DMS153 (cell line): ENCODE results near the gene GET3.
"Not testable (repeated sequence)": the region's sequence is repeated elsewhere in the genome, so short reads cannot be mapped to it uniquely, and the experiment has no call there.

ENCODE experiments used
- DNase-seq: peaks from one replicate; lab custom pipeline; 2025; lab: John Stamatoyannopoulos, UW

GET3 gene

DNA sequence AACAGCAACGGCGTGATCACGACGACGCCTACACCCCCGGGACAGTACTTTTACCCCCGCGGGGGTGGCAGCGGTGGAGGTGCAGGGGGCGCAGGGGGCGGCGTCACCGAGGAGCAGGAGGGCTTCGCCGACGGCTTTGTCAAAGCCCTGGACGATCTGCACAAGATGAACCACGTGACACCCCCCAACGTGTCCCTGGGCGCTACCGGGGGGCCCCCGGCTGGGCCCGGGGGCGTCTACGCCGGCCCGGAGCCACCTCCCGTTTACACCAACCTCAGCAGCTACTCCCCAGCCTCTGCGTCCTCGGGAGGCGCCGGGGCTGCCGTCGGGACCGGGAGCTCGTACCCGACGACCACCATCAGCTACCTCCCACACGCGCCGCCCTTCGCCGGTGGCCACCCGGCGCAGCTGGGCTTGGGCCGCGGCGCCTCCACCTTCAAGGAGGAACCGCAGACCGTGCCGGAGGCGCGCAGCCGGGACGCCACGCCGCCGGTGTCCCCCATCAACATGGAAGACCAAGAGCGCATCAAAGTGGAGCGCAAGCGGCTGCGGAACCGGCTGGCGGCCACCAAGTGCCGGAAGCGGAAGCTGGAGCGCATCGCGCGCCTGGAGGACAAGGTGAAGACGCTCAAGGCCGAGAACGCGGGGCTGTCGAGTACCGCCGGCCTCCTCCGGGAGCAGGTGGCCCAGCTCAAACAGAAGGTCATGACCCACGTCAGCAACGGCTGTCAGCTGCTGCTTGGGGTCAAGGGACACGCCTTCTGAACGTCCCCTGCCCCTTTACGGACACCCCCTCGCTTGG, 55.0 kb downstream of the GET3 start:
- peak; percentile 61 for DNase-seq

DNA sequence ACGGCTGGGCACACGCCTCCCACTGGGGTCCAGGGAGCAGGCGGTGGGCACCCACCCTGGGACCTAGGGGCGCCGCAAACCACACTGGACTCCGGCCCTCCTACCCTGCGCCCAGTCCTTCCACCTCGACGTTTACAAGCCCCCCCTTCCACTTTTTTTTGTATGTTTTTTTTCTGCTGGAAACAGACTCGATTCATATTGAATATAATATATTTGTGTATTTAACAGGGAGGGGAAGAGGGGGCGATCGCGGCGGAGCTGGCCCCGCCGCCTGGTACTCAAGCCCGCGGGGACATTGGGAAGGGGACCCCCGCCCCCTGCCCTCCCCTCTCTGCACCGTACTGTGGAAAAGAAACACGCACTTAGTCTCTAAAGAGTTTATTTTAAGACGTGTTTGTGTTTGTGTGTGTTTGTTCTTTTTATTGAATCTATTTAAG, 55.6 kb downstream of the GET3 start:
- DNase-seq, result no peak

DNA sequence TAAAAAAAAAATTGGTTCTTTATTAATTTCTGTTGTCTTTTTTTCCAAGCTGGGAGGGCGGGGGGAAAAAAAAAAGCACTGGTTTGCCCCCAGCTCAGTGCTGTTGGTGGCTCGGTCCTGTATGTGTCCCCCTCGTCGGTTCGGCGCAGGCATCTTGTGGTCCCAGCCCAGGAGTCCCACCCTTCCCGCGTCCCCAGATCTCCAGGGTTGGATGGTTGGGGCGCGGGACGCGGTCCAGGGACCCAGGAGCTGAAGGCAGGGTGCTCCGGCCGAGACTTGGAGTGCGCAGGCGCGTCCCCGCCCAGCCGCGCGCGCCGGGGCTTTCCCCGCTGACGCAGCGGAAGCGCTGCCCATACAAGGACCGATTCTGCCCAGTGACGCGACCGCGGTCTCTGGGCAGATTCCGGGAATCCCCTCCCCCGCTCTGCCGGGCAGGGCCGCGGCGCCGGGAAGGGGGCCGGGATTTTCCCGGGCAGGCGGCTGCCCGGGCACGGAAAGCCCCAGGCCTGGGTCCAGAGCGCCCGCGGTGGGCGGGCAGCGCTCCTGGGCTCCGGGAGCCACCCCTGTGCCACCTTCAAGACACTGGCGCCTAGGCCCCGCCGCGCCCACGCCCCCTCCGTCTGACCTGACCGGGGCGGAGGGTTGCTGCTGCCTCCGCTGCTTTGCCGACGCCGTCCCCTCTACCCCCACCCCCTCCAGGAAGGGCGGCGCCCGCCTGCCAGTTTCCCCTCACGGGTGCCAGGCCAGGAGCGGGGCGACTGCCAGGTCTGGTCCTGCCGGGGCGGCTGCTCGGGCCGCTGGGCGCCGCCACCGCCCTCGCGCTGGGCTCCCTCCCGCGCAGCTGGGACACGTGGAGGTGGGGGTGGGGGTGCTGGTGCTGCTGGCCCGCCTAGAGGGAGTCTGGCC, 56.2 kb downstream of the GET3 start:
- DNase-seq, result peak; percentile 87

DNA sequence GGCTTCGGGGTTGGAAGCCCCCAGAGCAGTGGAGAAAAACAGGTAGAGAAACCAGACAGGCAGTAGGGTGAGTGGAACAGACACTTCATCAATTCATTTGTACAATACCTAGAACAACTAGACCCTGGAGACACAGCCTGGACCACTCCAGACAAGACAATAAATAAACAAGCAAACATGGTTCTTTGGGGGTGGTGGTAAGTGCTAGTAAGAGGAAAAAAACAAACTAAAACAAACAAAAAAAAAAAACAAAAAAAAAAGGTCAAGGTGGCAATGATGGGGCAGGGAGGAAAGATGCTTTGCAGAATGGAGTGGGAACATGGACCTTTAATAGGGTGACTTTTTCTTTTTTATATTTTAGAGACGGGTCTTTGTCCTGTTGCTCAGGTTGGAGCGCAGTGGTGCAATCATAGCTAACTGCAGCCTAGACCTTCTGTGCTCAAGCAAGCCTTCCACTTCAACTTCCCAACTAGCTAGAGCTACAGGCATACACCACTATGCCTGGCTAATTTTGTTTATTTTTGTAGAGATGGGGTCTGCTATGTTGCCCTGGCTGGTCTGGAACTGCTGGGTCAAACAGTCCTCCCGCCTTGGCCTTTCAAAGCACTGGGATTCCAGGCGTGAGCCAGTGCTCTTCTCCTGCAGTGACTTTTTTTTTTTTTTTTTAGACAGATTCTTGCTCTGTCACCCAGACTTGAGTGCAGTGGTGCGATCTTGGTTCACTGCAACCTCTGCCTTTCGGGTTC, 57.1 kb downstream of the GET3 start:
- no peak for DNase-seq

DNA sequence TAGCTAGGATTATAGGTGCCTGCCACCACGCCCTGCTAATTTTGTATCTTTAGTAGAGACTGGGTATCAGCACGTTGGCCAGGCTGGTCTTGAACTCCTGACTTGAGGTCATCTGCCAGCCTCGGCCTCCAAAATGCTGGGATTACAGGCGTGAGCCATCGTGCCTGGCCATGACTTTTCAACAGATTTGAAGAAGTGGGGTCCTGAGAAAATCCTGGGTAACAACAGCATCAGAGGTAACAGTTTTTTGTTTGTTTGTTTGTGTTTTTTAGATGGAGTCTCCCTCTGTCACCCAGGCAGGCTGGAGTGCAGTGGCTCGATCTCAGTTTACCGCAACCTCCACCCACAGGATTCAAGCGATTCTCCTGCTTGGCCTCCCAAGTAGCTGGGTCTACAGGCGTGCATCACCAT, 57.7 kb downstream of the GET3 start:
- DNase-seq, result no peak

DNA sequence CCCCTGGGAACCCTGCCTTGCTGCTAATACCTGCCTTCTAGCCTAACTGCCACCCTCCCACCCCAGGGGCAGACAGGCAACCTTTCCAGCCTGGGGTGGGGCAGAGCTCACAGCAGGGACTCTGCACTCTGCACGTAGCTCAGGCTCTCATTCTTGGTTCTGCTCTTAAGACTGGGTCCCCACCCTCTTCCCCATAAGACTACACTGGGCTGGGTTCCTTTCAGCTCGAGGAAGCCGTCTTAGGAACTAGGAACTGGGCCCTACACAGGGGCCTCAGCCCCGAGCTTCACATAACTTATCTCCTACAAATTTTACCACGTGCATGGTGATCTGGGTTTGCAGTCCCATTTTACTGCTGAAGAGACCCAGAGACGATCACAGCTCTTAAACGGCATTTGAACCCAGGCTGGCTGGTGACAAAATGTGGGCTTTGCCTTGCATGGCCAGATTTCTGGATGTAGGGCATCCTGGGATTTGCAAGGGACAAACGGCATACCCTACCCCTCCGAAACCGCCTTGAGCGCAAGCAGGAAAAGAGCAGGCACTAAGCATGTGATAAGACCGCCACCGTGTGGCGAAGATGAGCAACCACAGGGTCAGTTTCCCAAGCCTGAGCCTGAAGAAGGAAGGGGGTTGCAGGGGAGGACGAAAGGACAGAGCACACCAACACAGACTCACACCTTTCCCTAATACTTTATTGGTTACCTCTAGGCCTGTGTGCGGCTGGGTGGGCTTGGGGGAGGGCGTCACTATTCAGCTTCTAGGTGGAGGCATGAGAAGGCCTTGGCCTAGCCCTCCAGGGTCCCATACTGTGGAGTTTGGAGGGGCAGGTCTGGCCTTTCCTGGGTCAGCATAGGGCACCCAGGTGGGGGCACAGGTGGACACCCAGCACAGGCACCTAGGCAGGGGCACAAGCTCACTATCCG, 59.1 kb downstream of the GET3 start:
- peak; percentile 54 for DNase-seq

DNA sequence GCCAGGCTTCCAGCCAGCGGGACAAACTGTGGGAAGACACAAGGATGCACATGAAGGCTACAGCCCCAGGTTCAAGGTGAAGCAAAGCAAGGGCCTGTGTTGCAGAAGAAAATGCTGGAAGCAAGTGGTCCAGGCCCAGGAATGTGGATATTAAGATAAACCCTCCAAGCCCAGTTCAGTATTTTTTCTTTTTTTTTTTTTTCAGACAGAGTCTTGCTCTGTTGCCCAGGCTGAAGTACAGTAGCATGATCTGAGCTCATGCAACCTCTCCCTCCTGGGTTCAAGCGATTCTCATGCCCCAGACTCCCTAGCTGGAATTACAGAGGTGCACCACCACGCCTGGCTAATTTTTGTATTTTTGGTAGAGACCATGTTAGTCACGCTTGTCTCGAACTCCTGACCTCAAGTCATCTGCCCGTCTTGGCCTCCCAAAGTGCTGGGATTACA, 59.9 kb downstream of the GET3 start:
- DNase-seq, result no peak

DNA sequence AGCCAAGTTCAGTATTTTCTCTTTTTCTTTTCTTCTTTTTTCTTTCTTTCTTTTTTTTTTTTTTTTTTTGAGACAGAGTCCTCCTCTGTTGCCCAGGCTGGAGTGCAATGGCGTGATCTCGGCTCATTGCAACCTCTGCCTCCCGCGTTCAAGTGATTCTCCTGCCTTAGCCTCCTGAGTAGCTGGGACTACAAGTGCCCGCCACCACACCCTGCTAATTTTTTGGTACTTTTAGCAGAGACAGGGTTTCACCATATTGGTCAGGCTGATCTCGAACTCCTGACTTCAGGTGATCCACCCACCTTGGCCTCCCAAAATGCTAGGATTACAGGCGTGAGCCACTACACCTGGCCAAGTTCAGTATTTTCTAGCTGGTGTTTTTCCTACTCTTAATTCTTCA, 60.3 kb downstream of the GET3 start:
- not testable (repeated sequence) for DNase-seq
